ENCODE measurements around the gene BAX.

- no peak for TF ChIP-seq POLR2A (IDR thresholded peaks at IDR 0.05)
- TF ChIP-seq, protein P1, sequence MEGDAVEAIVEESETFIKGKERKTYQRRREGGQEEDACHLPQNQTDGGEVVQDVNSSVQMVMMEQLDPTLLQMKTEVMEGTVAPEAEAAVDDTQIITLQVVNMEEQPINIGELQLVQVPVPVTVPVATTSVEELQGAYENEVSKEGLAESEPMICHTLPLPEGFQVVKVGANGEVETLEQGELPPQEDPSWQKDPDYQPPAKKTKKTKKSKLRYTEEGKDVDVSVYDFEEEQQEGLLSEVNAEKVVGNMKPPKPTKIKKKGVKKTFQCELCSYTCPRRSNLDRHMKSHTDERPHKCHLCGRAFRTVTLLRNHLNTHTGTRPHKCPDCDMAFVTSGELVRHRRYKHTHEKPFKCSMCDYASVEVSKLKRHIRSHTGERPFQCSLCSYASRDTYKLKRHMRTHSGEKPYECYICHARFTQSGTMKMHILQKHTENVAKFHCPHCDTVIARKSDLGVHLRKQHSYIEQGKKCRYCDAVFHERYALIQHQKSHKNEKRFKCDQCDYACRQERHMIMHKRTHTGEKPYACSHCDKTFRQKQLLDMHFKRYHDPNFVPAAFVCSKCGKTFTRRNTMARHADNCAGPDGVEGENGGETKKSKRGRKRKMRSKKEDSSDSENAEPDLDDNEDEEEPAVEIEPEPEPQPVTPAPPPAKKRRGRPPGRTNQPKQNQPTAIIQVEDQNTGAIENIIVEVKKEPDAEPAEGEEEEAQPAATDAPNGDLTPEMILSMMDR (IDR thresholded peaks at IDR 0.05): peak; percentile 57 to 94 (median 72)
Observed at GRCh38 chr19:48970923-48971395, 16.3 kb downstream of the BAX start.
